IPS-15b (cell line): Measurements from ENCODE around the gene AVEN.

Source experiments
- H3K27me3 ChIP-seq: one replicate; pipeline ENCODE4 v1.6.1; 2013; ENCODE audit warnings: low read length; ENCODE audit not compliant: control insufficient read depth, insufficient read depth
- H3K36me3 ChIP-seq: one replicate; pipeline ENCODE4 v1.6.1; 2013; ENCODE audit warnings: low read length; ENCODE audit not compliant: control insufficient read depth, insufficient read depth
- H3K4me1 ChIP-seq: one replicate; pipeline ENCODE4 v1.6.1; 2013; ENCODE audit warnings: mild to moderate bottlenecking, low read length; ENCODE audit not compliant: control insufficient read depth, insufficient read depth
- H3K4me3 ChIP-seq: one replicate; pipeline ENCODE4 v1.5.1; 2013; ENCODE audit warnings: low read depth, low read length
- H3K9ac ChIP-seq: one replicate; pipeline ENCODE4 v1.6.1; 2013; ENCODE audit warnings: low read depth, mild to moderate bottlenecking, low read length
- H3K9me3 ChIP-seq: one replicate; pipeline ENCODE4 v1.6.1; 2013; ENCODE audit warnings: mild to moderate bottlenecking, low read length; ENCODE audit not compliant: control insufficient read depth, insufficient read depth

Gene AVEN

DNA sequence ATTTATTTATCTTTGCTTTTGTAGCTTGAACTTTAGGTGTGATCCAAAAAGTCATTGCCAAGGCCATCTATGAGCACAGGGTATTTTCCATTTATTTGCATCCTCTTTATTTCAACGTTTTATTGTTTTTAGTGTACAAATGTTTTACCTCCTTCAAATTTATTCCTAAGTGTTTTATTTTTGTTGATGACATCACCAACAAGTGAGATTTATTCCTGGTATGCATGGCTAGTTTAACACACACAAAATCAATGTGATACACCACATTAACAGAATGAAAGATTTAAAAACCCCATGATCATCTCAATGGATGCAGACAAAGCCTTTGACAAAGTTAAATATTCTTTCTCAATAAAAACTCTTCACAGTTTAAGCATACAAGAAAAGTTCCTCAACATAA, 137.0 kb downstream of the AVEN start:
- Histone ChIP-seq H3K36me3 (no peaks in the 10 kb centered on the region), H3K27me3 (no peaks in the 10 kb centered on the region)

DNA sequence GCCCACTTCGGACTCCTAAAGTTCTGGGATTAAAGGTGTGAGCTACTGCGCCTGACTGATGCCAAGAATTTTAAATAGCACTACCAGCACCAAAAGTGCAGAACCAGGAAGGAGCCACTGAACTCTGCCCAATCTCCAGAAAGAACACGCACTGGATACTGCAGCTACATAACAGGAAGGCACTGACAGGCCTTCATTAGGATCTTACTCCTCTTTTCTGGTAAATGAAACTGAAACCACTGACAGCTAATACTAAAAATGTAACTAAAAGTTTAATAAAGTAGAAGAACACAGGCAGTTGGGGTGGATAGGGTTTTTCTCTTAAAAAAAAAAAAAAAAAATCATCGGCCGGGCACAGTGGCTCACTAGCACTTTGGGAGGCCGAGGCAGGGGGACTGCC, 144.8 kb downstream of the AVEN start:
- Histone ChIP-seq H3K36me3 (no peaks in the 10 kb centered on the region), H3K4me1 (no peaks in the 10 kb centered on the region), H3K9me3 (no peaks in the 10 kb centered on the region), H3K4me3 (no peak overlapping the region), H3K9ac (no peak overlapping the region), H3K27me3 (no peaks in the 10 kb centered on the region)

More for the DNA sequence above, 137.0 kb downstream of the AVEN start:
- no peaks in the 10 kb centered on the region for H3K9me3 ChIP-seq
- no peak overlapping the region for H3K4me3 ChIP-seq
- H3K9ac ChIP-seq = no peak overlapping the region
- H3K4me1 ChIP-seq = no peaks in the 10 kb centered on the region

- H3K4me1 ChIP-seq = peaks cover 2% of the 10 kb centered on the region
- no peaks in the 10 kb centered on the region for H3K27me3 ChIP-seq
- H3K9ac ChIP-seq = no peak overlapping the region
- no peaks in the 10 kb centered on the region for H3K36me3 ChIP-seq
- no peaks in the 10 kb centered on the region for H3K9me3 ChIP-seq
- no peak overlapping the region for H3K4me3 ChIP-seq
Observed at GRCh38 chr15:33888176-33888575, 150.8 kb downstream of the AVEN start.

GRCh38 chr15:33882921-33883320, 156.1 kb downstream of the AVEN start:
- Histone ChIP-seq H3K27me3 (no peaks in the 10 kb centered on the region), H3K9ac (no peak overlapping the region), H3K4me1 (peaks cover 2% of the 10 kb centered on the region), H3K36me3 (no peaks in the 10 kb centered on the region), H3K9me3 (no peaks in the 10 kb centered on the region), H3K4me3 (no peak overlapping the region)

DNA sequence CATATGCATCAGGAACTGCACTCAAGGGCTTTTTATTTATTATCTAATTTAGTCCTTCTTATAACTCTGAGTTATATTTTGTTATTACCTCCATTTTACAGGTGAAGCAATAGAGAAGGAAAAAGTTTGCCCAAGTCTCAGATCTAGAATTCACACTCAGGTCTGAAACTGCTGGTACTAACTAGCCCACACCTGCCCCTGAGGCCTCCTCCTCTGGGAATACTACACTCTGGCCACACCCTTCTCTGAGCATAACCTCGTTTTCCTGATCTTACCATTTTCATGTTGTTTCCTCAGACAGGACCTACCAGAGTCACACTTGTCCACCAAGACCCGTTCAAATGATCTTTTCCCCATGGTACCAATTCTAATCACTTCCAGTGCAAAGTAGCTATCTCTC, 164.8 kb downstream of the AVEN start:
- Histone ChIP-seq H3K4me1 (no peaks in the 10 kb centered on the region), H3K9ac (no peak overlapping the region), H3K9me3 (no peaks in the 10 kb centered on the region), H3K4me3 (no peak overlapping the region), H3K36me3 (no peaks in the 10 kb centered on the region), H3K27me3 (no peaks in the 10 kb centered on the region)

GRCh38 chr15:33872416-33873106, 166.4 kb downstream of the AVEN start:
- no peaks in the 10 kb centered on the region for H3K4me1 ChIP-seq
- H3K27me3 ChIP-seq = no peaks in the 10 kb centered on the region
- H3K36me3 ChIP-seq = no peaks in the 10 kb centered on the region
- no peaks in the 10 kb centered on the region for H3K9me3 ChIP-seq
- no peak overlapping the region for H3K4me3 ChIP-seq
- no peak overlapping the region for H3K9ac ChIP-seq

DNA sequence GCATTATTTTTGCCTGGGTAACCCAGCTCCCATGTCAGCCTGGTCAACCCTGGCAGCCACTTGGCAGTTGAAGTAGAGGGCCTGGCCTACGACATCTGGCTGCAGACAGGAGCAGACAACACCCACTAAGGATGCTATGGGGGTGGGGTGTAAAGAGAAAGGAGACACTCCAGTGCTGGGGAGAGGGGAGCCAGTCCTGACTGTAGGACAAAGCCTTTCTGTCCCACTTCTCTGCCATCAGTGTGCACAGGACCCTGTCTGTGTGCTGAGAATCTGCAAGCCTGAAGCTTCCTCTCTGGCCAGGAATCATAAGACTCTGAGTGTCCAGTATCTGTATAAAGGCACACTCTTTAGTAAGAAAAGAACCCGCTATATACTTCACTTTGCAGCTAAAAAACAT, 167.0 kb downstream of the AVEN start:
- H3K9ac ChIP-seq = no peak overlapping the region
- H3K4me1 ChIP-seq = no peaks in the 10 kb centered on the region
- no peaks in the 10 kb centered on the region for H3K36me3 ChIP-seq
- no peak overlapping the region for H3K4me3 ChIP-seq
- no peaks in the 10 kb centered on the region for H3K27me3 ChIP-seq
- no peaks in the 10 kb centered on the region for H3K9me3 ChIP-seq

DNA sequence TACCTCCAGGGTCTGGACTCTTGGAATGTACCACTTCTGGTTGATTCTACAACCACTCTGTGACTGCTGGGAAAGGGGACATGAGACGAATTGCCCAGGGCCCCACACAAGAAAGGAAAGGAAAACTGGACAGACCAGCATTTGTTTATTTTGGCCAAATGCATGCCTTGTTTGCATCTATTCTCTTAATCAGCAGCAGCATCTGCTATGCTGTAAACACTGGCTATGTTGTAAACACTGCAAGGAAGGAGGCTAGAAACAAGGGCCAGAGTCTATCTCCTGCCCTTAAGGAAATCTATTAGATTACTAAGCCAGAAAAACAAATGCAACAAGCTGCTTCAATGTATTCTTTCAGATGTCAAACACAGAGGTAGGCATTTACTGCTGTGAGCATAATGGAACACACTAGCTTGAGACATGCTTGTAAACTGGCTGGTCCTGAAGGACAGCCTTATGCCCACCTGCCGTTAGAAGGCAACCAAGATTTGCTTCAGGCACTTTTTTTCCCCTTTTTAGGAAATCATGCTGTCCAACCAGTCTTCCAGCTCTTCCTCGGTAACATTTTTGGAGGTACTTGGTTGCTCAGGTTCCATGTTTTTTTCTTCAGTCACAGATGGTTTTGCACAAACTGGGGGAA, 172.8 kb downstream of the AVEN start:
- H3K9me3 ChIP-seq = no peaks in the 10 kb centered on the region
- no peak overlapping the region for H3K4me3 ChIP-seq
- no peaks in the 10 kb centered on the region for H3K4me1 ChIP-seq
- no peak overlapping the region for H3K9ac ChIP-seq
- no peaks in the 10 kb centered on the region for H3K27me3 ChIP-seq
- H3K36me3 ChIP-seq = no peaks in the 10 kb centered on the region

- Histone ChIP-seq H3K36me3 (no peaks in the 10 kb centered on the region), H3K9me3 (no peaks in the 10 kb centered on the region), H3K27me3 (no peaks in the 10 kb centered on the region), H3K4me1 (no peaks in the 10 kb centered on the region), H3K4me3 (no peak overlapping the region), H3K9ac (no peak overlapping the region)
Observed at GRCh38 chr15:33865416-33865815, 173.6 kb downstream of the AVEN start.

DNA sequence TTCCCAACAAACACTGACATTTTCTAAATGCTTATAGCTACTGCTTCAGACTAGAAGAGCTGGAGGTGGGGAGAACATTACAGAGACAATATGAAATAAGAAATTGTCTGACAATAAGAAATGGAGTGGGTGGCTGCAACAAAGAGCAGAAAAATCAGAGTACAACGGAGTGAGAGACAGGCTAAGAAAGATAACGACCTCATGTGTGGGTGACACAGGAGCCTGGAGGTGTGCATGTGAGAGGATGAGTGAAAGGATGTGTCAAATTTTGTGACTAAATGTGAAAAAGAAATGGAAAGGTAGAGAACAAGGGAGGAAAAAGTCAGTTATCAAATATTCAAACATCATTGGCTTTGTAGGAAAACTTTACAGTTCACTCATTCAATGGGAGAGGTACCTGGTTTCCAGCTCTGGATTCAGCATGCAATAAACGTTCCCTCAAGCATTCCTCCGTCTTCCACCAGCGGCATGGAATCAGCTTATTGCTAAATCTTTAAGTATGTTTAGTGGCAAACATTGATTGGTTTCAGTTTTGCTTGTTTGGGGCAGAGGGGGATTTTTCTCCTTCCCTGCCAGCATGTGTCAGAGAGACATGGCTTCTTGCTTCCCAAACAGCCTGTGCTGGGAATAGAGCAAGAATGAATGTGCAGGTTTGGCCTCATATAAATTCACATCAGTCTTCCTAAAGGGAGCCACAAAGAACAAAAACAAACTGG, 174.5 kb downstream of the AVEN start:
- Histone ChIP-seq H3K9ac (no peak overlapping the region), H3K9me3 (no peaks in the 10 kb centered on the region), H3K4me1 (peaks cover 3% of the 10 kb centered on the region), H3K4me3 (no peak overlapping the region), H3K36me3 (no peaks in the 10 kb centered on the region), H3K27me3 (no peaks in the 10 kb centered on the region)

DNA sequence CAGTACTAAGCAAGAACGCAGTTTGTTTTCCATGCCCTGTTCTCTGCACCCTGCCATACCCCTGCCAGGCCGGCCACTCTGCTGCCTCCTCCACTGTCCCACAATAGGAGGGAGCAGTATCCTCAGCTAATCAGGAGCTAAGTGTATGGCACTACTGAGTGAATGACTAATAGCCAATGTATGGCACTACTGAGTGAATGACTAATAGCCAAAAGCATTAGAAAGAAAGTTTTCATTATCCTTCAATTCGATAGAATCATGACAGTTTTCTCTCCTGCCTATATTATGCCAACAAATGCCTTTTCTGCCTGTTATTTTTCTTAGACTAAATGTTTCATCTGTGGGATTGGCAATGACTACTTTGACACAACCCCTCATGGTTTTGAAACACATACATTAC, 178.2 kb downstream of the AVEN start:
- Histone ChIP-seq H3K36me3 (no peaks in the 10 kb centered on the region), H3K4me1 (peaks cover 3% of the 10 kb centered on the region), H3K9me3 (no peaks in the 10 kb centered on the region), H3K27me3 (no peaks in the 10 kb centered on the region), H3K4me3 (no peak overlapping the region), H3K9ac (no peak overlapping the region)

GRCh38 chr15:33859992-33860545, 178.9 kb downstream of the AVEN start:
- H3K9ac ChIP-seq = no peak overlapping the region
- no peaks in the 10 kb centered on the region for H3K36me3 ChIP-seq
- peaks cover 3% of the 10 kb centered on the region for H3K4me1 ChIP-seq
- H3K9me3 ChIP-seq = no peaks in the 10 kb centered on the region
- no peak overlapping the region for H3K4me3 ChIP-seq
- H3K27me3 ChIP-seq = no peaks in the 10 kb centered on the region
